Frontal cortex (tissue), 4 donors: ENCODE measurements around the gene UNKL. TPM values are rescaled to one million over a fixed set of nuclear protein-coding genes. Genes with fewer than 3 reads are reported as not detected.

Source experiments
- DNase-seq, 2 donors: peaks; one replicate each; pipeline ENCODE4 v3.0.0; 2012; ENCODE audit warnings: low spot score in 2 of 2
- FAIRE-seq: peaks from 2 replicates; lab custom pipeline; 2012; peaks lifted over from hg19 to GRCh38; lab: Jason Lieb, UNC
- total RNA-seq: library from RNA; depleted of rRNA; stranded (reverse); fragments of >200 nt; gene quantifications from one replicate; pipeline ENCODE4 v1.2.3, GENCODE V29; 2014
- donor health status: control.
- donor health status: control.
- donor health status: control.

Gene UNKL
- total RNA-seq, 1 donor from 2014 or later: 8.2 TPM

DNA sequence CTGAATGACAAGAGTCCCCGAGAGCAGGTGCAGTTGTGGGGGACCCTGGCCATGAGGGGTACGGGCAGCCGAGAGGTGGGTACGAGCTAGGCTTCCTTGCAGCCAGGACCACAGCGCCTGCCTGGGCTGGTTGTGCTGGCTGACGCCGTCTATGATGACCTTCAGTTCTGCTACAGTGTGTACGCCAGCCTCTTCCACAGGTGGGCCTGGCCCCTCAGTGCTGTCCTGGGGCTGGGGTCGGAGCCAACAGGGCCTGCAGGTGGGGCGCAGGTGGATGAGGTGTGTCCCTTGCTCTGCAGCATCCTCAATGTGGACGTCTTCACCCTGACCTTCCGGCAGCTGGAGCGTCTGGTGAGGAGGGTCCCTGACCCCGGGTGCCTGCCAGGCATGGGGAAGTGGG lies 70.0 kb downstream of the UNKL start:
- DNase-seq: no peak
- no peak for FAIRE-seq

- no peak for DNase-seq
- no peak for FAIRE-seq
These were observed 70.9 kb downstream of the UNKL start for GRCh38 chr16:1343428-1344242.

- FAIRE-seq: no peak
- DNase-seq: peak; percentile 94 to 98
These were observed 71.7 kb downstream of the UNKL start for GRCh38 chr16:1342526-1343427.

DNA sequence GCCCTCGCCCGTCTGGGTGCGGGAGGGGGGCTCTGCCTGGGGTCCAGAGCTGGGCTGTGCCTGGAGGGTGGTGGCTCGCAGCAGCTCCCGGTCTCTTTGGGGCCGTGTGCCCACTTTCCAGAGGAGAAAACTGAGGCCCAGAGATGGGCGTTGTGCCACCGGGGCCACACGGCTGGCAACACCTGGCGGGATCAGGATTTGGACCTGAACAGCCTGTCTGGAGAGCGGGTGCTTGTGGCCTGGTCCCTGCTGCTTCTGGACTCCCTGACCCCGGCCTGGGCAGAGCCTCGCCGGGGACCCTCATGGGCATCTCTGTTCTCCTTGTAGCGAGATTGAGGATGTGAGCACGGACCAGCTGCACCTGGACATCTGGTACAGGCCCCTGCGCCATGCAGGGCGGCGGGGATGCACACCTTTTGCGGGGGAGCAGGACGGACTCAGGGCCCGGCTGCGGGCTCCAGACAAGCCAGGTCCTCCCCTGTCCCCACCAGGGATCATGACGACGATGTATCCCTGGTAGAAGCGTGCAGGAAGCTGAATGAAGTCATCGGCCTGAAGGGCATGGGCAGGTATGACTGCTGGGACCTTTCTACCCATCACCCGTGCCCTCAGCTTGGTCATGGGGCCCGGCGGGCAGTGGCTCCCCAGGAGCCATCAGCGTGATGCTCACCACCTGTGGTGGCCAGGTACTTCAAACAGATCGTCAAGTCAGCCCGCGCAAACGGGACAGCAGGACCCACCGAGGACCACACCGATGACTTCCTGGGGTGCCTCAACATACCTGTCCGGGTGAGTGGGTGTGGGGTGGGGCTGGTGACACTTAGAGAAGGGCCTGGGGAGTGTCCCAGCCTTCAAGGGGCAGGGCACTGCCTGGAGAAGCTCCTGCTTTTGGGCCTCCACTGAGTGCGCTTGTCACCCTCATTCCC lies 72.7 kb downstream of the UNKL start:
- no peak for FAIRE-seq
- no peak for DNase-seq

GRCh38 chr16:1340730-1341494 lies 73.6 kb downstream of the UNKL start:
- DNase-seq (no peak), FAIRE-seq (no peak)

DNA sequence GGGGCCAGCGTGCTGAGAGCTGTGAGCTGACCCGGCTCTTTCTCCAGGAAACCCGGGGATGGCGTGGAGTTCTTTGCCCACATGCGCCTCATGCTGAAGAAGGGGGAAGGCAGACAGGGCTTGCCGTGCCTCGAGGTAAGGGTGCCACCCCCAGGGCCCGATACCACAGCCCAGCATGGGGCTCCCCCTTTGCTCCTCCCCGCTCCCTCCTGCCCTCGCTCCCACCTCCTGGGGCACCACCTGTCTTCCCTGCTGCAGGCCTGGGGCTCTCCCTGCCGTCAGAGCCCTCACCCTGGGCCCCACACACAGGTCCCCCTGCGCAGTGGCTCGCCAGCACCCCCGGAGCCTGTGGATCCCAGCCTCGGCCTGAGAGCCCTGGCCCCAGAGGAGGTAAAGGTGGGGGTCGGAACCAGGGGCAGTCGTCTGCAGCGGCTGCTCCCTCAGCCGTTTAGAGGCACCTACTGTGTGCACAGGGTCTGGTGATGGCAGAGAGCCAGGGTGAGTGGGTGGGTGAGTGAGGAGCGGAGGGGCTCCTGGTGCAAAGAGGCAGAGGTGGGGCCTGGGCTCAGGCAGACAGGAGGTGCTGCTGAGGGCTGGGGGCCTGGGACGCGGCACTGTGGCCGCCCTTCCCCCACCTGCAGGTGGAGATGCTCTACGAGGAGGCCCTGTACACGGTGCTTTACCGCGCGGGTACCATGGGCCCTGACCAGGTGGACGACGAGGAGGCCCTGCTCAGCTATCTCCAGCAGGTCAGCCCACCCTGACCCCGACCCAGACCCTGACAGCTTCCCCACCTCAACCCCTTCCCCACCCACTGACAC lies 75.4 kb downstream of the UNKL start:
- FAIRE-seq: no peak
- no peak for DNase-seq

GRCh38 chr16:1338119-1338730 lies 76.3 kb downstream of the UNKL start:
- FAIRE-seq: no peak

GRCh38 chr16:1337486-1337885 lies 77.0 kb downstream of the UNKL start:
- no peak for DNase-seq

More at GRCh38 chr16:1338119-1338730, 76.3 kb downstream of the UNKL start:
- no peak for DNase-seq

GRCh38 chr16:1336619-1337018 lies 77.9 kb downstream of the UNKL start:
- no peak for FAIRE-seq
- DNase-seq: no peak

More at GRCh38 chr16:1337486-1337885, 77.0 kb downstream of the UNKL start:
- FAIRE-seq: no peak

DNA sequence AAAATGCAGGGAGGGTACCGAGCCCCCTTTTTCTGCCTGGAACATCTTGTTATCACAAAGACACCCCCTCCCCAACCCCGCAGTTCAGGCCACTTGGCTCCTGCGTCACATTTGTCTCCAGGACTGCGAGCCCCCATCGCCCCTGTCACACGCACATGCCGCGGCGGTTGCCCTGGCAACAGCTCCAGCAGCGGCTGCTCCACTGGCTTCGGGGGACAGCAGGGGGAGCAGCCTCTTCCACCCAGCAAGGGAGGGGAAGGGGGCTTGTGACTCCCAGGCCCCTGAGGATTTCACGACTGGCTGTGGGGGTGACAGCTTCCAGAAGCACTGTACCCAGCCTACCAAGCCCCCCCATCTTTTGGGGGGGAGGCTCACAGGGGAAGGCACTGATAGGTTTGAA lies 78.5 kb downstream of the UNKL start:
- FAIRE-seq: no peak
- DNase-seq: no peak

DNA sequence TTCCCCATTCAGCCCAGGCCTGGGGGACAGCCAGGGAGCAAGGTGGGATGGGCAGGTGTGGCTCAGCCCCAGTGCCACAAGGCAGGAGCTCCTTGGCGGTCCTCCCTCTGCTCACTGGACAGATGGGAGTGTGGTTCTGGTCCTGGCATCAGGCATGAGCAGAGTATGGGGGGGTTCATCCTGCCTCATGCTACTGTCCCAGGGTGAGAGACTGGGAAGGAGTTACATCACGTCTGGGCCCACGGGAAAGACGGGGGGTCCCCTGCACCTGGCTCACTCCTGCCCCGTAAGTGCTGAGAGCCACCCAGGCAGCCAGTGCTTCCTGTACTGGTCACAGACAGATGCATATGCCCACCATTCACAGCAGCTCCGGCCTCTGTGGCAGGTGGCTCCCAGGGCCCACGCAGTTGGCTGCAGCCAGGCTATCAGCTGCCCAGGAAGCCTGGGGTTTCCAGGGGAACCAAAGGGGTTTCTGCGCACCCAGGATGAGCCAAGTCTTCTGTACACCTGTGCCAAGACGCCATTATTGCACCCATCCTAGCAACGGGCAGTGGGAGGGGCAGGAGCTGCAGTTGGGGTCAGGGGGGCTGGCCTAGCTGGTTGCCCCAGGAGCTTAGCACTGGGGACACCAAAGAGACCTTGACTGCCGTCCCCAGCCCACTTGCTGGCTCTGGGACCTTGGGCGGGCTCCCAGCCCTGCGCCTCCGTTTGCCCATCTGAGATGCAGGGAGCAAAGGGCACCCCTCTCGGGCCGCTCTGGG lies 79.1 kb downstream of the UNKL start:
- FAIRE-seq: no peak

GRCh38 chr16:1334739-1335138 lies 79.8 kb downstream of the UNKL start:
- DNase-seq (no peak), FAIRE-seq (no peak)

More for the DNA sequence above, 79.1 kb downstream of the UNKL start:
- no peak for DNase-seq

GRCh38 chr16:1333854-1334700 lies 80.4 kb downstream of the UNKL start:
- FAIRE-seq (no peak), DNase-seq (no peak)

DNA sequence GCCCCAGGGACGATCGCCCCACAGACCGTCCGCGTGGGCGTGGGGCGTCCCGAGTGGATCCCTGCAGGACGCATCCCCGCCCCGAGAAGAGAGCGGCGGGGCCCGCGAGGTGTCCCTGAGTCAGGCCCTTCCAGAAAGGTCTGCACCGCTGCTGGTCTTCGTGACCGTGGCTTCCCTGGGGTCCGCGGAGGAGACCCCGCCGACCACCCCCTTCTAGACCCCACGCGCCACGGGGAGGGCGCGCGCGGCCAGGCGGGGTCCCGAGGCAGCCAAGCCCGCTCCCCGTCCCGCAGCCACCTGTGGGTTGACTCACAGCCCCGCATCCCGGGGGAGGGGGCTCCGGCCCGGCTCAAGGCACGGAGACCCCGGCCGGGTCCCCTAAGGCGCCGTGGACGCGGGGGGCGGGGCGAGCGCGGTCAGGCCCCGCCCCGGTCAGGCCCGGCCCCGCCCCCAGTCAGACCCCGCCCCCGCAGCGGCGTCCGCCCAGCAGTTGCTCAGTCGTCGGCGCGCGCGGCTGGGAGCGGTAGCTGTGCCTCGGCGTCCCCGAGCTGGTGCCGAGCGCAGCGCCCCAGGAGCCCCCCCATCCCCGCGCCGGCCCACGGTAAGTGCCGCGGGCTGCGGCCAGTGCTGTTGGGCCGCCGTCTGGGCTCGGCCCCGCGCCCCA lies 81.2 kb downstream of the UNKL start, which contains the start of gene BAIAP3:
Gene BAIAP3, plus strand, starts transcription at position 497 of the 664 bp plus-strand sequence. CDS start 4,905 bp downstream, outside the sequence.
- FAIRE-seq (no peak), DNase-seq (peak; percentile 73 to 78)

- DNase-seq (no peak), FAIRE-seq (no peak)
These were observed 81.8 kb downstream of the UNKL start for GRCh38 chr16:1332618-1333148.
